ENCODE measurements around the gene SH3PXD2A.
"Not testable (repeated sequence)": the region's sequence is repeated elsewhere in the genome, so short reads cannot be mapped to it uniquely, and the experiment has no call there.

The SH3PXD2A gene

DNA sequence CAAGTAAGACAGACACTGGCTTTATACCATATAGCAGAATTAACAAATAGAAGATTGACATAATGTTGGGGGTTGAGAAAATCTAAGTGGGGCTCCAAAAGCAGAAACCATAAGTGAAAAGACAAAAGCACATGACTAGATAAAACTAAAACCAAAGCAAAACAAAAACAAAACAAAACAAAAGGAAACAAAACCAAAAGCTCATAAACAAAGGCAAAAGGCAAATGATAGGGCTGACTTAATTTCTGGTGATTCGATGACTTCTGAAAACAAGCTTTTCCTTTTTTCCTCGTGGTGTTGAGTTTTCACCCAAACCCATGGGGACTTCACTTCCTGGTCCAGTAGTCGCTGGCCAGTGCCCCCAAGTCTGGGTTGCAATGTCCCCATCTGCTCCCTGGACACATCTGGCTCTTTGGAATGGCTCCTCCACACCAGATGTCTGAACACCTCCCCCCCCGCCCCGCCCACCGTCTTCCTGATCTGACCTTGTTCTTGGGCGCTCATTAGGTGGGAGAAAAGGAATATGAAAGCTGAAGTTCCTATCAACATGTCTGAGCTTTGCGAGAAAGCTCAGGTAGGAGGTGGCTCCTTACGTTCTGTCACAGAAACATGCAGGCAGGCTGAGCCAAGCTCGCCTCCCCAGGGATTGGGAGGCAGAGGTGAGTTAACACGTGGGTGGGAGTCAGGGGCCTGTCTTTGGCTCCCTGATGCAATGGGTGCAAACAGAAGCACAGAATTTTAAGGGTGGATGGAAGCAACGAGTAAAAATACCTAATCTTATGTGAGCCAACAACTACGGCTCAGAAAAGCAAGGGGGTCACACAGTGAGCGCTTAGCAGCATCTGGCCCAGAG lies 240.8 kb downstream of the SH3PXD2A start:
- DNase-seq = no peak

DNA sequence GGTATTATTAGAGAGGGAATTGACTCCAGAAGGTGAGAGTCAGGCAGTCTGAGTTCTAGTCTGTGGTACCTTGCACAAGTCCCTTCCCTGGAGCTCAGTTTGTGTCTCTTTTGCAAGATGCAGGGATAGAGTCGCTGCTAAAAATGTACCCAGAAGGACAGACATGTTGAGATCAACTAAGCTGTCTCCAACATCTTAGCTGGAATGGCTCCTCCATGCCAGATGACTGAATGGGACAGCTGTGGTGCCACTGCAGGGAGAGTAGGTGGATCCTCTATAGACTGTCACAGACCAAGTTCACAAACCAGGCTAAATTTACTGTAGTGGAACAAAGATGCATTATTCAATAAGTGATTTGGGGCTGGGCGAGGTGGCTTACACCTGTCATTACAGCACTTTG lies 241.8 kb downstream of the SH3PXD2A start:
- no peak for DNase-seq

DNA sequence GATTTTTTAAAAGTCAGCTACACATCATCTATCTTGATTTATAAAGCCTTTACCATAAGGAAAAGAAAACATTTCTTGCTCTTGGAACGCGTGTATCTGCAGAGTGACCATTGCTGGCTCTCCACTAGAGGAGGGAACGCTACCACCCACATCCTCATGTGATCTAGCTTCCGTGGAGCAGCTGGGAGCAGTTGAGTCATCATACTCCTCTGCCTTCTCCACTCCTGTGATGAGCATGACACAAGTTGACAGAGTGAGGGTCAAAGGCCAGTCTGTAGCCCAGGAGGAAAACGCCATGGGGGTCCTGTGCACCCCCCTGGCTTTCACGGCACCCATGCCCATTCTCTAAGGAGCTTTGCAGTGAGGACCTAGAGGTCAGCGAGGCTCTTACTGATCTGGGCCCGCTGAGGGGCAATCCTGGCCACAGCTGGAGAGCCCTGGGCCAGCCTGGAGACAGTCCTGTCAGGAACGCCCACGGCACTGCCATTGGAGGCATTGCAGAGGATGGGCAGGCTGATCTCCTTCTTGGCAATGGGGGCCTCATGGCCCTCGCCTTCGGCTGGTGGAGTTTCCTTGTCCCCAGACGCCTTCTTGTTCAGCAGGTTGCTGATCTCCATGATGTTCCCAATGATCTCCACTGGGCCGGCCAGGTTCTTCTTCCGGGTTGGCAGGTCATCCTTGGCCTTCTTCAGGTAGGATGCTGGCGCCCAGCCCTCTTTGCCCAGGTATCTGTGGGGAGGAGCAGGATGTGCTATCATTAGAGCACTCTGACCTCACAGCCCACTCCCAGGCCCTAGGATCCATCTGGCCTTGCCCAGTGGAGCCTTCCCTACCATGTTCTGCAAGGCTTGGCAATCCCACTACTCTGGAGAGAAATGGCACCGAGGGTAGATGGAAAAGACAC lies 242.7 kb downstream of the SH3PXD2A start:
- no peak for DNase-seq

DNA sequence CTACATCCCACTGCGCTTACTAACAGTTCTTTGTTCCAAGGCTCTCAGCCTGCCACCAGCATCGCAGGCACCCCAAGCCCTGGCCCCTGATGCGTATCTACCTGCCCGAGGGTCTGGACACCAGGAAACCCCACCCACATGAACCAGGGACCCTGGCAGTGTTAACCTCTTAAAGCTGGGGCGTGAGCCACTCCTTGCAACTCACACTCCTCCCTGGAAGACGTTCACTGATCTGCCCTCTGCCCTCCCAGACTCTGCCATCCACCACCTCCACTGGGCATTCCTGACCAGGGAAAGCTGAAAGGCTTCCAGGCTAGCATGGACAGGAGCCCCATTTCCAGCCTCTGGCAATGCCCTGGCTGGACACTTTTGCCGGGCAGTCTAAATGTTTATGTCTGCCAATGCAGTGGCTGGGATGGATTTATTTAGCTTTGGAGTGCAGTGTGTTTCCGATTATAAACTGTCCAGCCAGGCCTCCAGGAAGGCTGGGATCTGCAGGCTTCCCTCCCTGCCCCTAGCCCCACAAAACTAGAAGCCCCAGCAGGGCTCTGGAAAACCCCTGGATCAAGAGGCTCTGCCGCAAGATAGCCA lies 244.4 kb downstream of the SH3PXD2A start:
- DNase-seq = no peak

DNA sequence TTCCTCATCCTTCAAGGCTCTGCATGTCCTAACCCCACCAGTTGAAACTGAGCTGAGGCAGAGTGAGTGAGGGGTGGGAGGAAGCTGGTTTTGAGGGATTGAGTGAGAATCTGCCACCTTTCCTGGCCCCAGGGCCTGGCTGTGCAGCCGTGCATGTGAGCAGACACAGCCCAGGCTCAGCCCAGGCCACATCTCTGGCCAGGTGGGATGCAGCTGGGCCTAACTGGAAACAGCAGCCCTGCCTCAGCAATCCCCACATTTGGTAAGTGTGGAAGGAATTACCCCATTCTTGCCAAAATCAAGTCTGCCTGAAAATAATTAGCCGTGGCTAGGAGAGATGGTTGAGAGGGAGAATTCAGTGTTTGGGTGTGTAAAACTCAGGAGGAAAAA lies 245.3 kb downstream of the SH3PXD2A start:
- DNase-seq = no peak

DNA sequence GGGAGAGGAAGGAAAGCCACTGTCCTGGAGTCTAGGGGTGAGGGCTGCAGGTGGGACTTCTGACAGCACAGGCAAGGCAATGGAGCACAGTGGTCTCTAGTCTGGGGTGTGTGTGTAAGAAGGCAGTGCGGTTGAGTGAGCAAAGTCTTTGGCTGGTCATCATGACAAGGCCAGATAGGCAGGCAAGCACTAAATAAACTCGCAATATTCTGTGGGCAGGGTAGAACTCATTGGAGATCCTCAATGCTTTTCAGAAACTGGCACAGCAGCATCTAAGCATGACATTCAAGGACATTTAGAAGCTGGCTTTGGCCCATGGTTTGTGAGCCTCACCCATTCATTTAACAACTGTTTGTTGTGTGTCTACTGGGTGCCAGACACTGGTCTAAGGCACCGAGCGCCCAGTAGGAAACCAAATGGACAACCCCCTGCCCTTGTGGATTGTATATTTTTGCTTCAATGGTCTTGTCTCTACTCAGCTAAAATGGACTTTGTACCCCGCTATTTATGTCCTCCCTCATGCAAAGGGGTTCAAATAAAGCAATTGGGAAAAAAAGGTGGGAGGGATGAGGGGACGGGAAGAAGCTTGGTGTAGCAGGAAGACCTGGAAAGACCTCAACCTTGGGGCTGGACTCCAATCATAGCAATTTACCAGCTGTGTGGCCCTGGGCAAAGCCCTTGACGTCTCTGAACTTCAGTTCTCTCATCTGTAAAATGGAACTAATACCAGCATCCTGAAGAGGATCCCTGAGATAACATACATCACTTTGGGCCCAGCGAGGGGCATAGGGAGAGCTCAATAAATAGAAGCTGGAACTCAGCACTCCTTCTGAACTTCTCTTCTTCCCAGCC lies 245.9 kb downstream of the SH3PXD2A start:
- no peak for DNase-seq

DNA sequence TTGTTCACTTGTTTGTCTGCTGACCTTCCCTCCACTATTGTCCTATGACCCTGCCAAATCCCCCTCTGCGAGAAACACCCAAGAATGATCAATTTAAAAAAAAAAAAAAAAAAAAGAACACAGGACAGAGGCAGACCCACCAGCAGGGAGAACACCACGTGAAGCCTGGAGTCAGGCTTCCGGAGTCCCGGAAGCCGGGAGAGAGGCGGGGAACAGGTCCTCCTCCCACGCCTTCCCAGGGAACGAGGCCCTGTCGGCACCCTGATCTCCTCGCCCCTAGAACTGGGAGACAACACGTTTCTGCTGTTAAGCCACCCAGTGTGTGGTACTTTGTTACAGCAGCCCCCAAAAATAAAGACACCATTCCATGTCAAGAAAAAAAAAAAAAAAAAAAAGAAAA lies 247.3 kb downstream of the SH3PXD2A start:
- not testable (repeated sequence) for DNase-seq

DNA sequence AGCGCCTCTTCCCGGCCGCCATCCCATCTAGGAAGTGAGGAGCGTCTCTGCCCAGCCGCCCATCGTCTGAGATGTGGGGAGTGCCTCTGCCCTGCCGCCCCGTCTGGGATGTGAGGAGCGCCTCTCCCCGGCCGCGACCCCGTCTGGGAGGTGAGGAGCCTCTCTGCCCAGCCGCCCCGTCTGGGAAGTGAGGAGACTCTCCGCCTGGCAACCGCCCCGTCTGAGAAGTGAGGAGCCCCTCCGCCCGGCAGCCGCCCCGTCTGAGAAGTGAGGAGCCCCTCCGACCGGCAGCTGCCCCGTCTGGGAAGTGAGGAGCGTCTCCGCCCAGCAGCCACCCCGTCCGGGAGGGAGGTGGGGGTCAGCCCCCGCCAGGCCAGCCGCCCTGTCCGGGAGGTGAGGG lies 248.3 kb downstream of the SH3PXD2A start:
- DNase-seq = not testable (repeated sequence)

DNA sequence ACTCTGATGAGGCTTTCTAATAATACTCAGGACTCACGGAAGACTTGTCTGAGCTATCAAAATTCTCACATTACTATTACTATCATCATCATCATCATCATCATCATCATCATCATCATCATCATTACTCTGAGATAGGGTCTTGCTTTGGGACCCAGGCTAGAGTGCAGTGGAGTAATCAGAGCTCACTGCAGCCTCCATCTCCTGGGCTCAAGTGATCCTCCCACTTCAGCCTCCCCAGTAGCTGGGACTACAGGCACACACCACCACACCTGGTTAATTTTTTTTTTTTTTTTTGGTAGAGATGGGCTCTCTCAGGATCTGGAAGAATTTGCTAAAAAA lies 249.3 kb downstream of the SH3PXD2A start:
- DNase-seq = not testable (repeated sequence)

DNA sequence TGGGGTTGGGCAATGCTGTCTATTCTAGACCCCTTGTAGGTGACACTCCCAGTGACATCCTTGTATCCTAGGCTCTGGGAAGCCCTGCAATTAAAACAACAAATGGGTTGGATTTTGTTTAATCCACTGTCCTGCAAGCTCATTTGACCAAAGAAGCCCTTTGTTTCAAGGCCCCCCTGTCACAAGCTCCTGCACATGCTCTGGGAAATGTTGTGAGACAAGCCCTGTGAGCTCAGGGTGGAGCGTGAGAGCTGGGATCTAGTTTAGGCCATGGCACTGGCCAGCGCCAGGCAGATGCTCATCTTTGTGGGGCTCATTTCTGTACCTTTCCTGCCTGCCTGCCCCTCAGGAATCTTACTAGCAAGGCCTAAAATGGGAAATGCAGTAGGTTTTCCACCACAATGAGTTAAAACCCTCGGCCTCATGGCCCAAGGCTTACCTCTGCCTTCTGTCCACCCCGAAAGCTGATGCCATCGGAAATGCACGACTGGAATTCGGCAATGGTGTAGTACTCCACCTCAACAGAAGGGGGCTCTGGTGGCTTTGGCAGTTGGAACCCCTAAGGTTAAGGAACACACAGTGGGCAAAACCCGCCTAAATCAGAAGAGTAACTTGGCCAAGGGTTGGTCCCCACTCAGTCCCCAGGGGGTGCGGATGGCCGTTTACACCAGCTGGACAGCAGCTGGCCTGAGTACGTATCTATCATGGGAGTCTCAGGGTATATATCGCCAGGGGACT lies 249.8 kb downstream of the SH3PXD2A start:
- no peak for DNase-seq

DNA sequence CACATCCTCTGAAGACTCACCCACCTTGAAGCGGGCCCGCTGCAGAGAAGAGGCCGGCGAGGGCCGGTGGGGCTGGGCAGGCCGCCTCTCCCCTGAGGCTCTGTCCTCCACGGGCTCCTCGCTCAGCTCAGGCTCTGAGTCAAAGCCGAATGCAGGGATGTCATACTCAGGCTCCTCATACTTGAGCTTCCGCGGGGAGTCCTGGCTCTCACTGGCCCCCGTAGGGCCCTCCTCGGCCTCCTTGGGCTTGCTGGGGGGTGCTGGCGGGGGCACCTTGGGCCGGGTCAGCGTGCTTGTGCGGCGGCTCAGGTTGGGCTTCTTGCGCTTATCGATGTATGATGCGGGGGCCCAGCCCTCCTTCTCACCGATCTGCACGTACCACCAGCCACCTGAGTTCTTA lies 252.0 kb downstream of the SH3PXD2A start:
- DNase-seq = no peak

DNA sequence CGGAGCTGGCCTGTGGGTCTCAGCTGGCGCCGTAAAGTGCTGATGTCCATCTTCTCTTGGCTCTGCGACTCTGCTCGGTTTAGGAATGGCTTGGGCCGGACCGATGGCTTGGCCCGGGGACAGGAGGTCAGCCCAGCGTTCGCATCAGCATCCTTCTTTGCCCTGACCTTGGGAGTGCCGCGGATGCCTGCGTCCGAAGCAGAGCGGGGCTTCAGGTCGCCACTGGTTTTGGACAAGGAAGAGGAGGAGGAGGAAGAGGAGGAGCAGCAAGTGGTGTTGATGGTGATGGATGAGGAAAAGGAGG lies 252.6 kb downstream of the SH3PXD2A start:
- DNase-seq = no peak

DNA sequence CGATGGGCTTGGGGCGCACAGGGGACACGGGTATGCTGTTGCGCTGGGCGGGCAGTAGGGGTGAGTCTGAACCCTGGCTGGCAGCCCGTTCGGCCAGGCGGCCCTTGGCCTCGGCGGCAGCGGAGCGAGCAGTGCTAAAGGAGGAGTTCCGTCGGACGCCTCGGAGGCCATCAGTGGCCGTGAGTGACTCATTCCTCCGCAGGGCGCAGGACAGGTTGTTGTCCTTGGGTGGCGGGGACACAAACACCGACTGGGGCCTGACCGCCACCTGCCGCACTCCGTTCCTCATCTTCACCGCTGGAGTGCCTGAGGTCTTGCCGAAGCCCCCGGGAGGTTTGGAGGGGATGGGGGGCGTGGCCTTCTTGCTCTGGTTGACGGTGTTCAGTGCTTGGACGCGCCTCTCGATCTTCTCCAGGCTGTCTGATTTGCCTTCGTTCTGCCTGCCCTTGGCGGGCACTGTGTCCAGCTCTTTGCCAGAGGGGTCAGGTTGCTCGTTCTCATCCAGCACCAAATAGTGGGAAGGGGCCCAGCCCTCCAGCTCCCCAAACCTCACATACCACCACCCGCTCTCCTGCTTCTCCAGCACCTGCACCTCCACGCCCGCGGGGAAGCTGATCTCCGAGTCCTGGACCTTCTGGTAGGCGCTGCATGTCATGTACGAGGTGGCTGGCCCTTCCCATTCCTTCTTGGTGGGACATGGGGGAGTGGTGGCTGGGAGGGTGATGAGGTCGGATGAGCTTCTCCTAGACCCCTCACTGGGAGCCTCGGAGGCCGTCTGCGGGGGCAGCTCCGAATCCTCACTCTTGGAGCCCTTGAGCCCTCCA lies 253.1 kb downstream of the SH3PXD2A start:
- no peak for DNase-seq

DNA sequence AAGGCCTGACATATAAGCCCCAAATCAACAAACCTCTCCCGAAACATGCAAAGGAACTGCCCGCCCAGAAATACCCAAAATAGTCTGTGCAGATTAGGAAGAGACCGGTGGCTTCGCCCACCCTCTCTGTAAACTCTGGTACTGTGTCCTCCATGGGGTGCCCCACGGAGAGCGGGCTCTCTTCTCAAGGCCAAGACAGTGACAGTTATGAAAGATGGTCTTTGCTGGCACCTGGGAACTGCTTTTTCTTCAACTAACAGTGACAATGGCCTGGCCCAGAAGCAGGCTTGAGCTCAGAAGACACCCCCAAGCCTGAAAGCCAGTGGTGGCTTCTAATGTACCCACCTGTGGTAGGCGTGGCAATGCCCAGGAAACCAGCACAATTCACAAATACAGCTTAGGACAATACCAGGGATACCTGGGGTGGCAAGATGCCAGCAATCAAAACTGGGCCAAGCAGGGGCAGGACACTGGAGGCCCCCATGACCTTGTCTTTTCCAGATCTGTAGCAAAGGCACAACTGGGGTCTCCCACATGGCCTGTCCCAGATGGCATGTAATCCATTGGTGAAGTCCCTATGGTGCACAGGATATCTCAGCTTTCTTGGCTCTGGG lies 254.3 kb downstream of the SH3PXD2A start:
- no peak for DNase-seq

DNA sequence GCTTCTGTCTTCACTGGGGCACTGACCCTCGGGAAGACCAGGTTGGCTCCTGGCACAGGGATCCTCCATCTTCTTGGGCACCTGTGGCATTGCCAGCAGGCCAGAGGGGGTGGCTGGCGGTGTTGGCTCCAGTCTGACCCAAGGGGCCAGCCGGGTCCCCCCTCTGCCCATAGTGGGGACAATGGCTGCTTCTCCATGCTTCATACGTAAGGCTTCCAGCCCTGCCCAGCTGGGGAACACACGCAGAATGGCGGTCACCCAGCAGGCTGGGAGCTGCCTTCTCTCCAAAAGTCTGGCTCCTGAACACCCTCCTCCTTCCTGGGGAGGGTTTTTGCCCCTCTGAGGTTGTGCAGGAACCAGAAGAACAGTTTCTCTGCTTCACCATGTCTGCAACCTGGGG lies 255.1 kb downstream of the SH3PXD2A start:
- DNase-seq = no peak

DNA sequence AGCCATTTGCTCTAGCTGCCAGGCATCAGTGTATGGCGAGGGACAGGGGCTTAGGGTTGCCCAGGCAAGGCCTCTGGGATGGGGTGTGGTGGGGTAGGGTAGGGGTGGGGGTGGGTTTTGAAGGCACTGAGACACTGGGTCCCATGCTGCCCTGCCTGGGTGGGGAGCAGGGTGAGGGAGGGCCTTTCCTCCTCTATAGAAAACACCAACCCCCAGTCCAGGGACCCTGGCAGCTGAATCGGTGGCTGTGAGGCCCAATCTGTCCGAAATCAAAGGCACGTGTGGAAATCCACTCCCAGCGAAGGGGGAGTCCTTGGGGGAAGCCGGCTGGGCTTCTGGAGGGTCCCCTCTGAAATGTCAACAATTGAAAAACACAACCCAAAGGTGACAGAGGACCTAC lies 255.5 kb downstream of the SH3PXD2A start:
- no peak for DNase-seq

DNA sequence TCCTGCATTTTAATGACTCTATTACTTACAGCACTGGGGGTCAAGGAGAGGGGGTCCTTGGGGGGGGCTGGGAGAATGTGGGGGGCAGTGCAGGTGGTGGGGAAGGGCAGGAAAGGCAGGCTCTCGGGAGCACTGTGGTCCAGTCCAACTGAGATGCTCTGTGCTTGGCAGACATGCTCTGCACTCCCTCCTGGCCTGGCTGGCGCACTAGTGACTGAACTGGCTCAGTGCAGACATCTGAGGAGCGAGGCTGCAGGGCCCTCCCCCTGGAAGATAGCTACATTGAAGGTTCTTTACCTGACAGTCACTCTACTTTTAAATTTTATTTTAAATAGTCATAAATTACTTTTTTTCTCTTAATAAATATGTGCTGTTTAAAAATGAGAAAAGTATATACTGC lies 256.2 kb downstream of the SH3PXD2A start:
- no peak for DNase-seq

DNA sequence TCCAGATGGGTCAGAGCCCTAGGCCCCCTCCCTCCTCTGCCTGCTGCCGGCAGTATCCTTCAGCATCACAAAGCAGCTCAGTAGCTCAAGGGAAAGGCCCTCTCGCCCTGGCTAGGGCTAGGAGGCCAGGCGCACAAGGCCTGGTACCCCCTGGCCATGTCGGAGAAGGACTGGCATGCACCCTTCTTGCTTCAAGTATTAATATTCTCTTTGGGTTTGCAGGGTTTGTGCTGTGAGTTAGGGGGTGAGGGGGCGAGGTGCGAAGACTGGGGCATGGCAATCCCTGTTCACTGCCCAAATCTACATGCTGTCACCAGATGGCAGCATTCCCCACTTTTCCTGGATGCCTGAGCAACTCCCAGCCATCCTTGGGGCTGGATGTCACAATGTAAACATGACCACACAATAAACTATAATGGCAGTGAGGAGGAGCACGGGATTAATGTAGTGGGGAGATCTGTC lies 256.7 kb downstream of the SH3PXD2A start:
- peak; percentile 41 for DNase-seq

DNA sequence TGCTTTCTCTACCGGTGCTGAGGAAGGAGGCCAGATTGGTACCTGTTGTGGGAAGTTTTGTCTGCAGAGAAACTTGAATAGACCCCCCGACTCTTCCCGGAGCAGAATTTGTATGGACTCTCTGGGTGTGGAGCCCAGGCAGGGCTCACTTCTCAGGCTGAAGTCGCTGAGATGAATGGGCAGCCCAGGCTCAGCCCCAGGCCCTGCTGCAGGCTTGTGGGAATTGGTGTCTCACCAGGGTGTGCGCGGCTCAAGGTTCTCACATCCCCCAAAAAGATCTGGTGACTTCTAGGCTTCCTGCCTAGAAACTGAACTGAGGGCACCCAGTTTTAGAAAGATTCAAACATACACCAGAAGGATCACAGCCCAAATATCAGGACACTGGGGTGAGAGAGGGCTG lies 258.4 kb downstream of the SH3PXD2A start:
- no peak for DNase-seq

DNA sequence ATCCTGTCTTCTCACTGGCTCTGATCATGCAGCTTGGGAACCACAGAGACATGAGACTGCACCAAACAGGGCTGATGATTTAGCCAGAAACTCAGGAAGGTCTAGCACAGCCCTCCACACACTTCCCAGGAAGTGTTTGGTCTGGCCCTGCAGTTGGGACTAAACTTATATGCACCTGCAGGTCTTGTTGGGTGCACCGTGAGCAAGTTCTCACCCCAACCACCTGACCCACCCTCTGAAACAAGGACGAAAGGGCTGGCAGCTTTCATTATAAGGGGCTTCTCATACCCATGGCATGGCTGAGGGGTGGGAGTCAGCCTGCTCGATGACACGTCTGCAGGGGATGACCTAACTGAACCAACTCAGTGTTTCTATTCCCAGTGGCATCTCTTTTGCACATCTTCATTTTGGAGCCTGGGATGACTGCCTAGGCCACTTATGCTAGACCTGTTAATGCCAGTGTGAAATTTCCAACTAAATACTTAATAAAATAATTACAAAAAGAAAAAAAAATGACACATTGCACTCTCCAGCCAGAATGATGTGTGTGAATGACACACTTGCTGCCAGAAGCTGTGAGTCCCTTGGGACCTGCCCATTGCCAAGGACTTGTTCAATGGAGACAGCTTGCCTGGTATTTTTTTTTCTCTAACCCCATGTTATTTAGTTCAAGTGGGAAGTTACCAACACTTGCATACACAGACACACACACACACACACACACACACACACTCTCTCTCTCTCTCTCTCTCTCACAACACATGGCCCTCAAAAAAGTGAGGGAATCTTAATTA lies 259.2 kb downstream of the SH3PXD2A start:
- no peak for DNase-seq

Data from SHP77 treated with DMSO at 0.1 percent for 48 hours (cell line).